Body of pancreas (tissue), 4 donors: ENCODE results near the gene TIMM10. TPM values are rescaled to one million over a fixed set of nuclear protein-coding genes. Genes with fewer than 3 reads are reported as not detected.

Experiments used
- ATAC-seq: fragments of 150-250 bp; one replicate; pipeline ENCODE4 v1.9.1; 2016
- DNase-seq, 4 donors: peaks; one replicate each; pipeline ENCODE4 v3.0.0-alpha.2; 2019
- H3K27ac ChIP-seq, 4 donors: fragments of 200-600 bp; sonication (generic); 1 replicate in 3 of 4; 2 replicates in 1 of 4; pipeline versions ENCODE4 v1.5.1 to v1.6.1; 2016 to 2019; ENCODE audit warnings: mild to moderate bottlenecking in 1 of 4, mixed read lengths in 1 of 4, moderate library complexity in 1 of 4
- H3K27me3 ChIP-seq, 2 donors: fragments of 200-600 bp; sonication (generic); one replicate each; pipeline ENCODE4 v1.6.0; 2016; ENCODE audit warnings: mild to moderate bottlenecking in 1 of 2
- H3K36me3 ChIP-seq, 2 donors: fragments of 200-600 bp; sonication (generic); replicated peaks in 1 of 2; 2 replicates each; pipeline ENCODE4 v1.5.1; 2016; ENCODE audit warnings: low read depth in 2 of 2; ENCODE audit not compliant: insufficient read depth in 1 of 2
- H3K4me1 ChIP-seq: fragments of 200-600 bp; sonication (generic); one replicate; pipeline ENCODE4 v1.6.0; 2016
- H3K4me3 ChIP-seq, 2 donors: fragments of 200-600 bp; sonication (generic); 1 replicate in 1 of 2; 2 replicates in 1 of 2; pipeline ENCODE4 v1.5.1; 2016 to 2019
- H3K9me3 ChIP-seq, 3 donors: fragments of 200-600 bp; sonication (generic); 1 replicate in 2 of 3; 2 replicates in 1 of 3; pipeline ENCODE4 v1.5.1; 2016
- POLR2A ChIP-seq, 3 donors: fragments of 450-650 bp; IDR thresholded peaks; one replicate each; pipeline ENCODE4 v1.6.1; 2016; ENCODE audit warnings: antibody characterized with exemption in 3 of 3, mild to moderate bottlenecking in 2 of 3
- WGBS, 2 donors: methylation state at CpG; one replicate each; pipeline ENCODE4 v1.1.5; 2017; 5-methylcytosine and 5-hydroxymethylcytosine counted together
- intact Hi-C: fragments of 100-400 bp; cut with DNase I; formaldehyde crosslinking; loops from one replicate; pipeline ENCODE4 v1.15.1; 2023
- total RNA-seq, 2 donors: library from RNA; depleted of rRNA; stranded (reverse); fragments of >200 nt; gene quantifications; one replicate each; pipeline ENCODE4 v1.1.0, GENCODE V29; 2016
- TF ChIP-seq, protein P1 (sequence below), 7 experiments: fragments of 450-650 bp in 4 of 7; fragments of 200-600 bp in 3 of 7; sonication (generic) in 3 of 7; IDR thresholded peaks; one replicate each; pipeline ENCODE4 v1.5.1; 2016 to 2019; ENCODE audit warnings: antibody characterized with exemption in 7 of 7

TIMM10 gene
- total RNA-seq, 2 donors from 2014 or later, result 5.6 to 24.4 TPM

DNA sequence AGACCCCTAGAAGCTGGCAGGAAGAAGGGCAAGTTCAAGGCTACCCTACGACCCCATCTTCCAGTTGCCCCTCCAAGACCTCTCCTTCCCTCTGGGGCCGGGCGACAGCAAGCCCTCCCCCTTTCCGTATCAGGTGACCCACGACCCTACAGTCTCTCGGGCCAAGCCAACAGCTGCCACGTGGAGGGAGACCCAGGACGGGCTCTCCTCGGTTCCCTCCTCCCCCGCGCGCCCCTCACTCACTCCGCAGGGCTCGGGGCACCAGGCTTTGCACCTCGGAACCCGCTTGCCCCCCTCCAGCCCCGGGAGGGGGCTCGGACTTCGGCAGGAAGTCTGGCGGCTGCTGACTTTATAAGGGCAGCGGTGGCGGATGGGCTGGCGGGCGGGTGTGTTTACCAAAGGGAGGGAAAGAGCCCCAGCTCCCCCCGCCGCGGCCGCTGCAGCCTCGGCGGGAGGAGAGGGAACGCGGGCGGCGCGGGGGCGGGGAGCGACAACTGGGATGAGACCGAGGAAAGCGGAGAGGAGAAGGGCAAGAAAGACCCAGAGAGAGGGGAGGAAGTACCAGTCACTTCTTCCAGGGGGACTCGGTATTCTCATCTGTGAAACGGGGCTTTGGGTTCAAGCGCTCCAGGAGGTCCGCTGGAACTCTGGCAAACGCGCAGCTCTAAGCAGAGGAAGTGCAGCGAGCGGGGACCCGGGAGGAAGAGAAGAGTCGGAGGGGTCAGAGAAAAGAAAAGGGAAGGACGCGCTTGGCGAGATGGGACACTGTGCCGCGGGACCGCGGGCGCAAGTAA is 15.8 kb downstream of the TIMM10 start:
- intact Hi-C loops, result no loop called here
- Histone ChIP-seq H3K36me3 (no peaks in the 10 kb centered on the region), H3K4me3 (peak overlapping the region; percentile 90 to 92), H3K4me1 (peaks cover 28% of the 10 kb centered on the region), H3K9me3 (no peaks in the 10 kb centered on the region), H3K27me3 (no peaks in the 10 kb centered on the region), H3K27ac (peak overlapping the region; percentile 78 to 95 (median 92))
- DNase-seq (peak; percentile 83 to 88 (median 84)), ATAC-seq (peak; percentile 82)
- 0 to 1% methylated on average over 37 to 57 of the region's 57 CpGs for WGBS, 2 donors
- TF ChIP-seq POLR2A (IDR thresholded peaks at IDR 0.05), result peak; percentile 58 to 83 (median 76)
- TF ChIP-seq, protein P1, sequence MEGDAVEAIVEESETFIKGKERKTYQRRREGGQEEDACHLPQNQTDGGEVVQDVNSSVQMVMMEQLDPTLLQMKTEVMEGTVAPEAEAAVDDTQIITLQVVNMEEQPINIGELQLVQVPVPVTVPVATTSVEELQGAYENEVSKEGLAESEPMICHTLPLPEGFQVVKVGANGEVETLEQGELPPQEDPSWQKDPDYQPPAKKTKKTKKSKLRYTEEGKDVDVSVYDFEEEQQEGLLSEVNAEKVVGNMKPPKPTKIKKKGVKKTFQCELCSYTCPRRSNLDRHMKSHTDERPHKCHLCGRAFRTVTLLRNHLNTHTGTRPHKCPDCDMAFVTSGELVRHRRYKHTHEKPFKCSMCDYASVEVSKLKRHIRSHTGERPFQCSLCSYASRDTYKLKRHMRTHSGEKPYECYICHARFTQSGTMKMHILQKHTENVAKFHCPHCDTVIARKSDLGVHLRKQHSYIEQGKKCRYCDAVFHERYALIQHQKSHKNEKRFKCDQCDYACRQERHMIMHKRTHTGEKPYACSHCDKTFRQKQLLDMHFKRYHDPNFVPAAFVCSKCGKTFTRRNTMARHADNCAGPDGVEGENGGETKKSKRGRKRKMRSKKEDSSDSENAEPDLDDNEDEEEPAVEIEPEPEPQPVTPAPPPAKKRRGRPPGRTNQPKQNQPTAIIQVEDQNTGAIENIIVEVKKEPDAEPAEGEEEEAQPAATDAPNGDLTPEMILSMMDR (IDR thresholded peaks at IDR 0.05), result no peak

DNA sequence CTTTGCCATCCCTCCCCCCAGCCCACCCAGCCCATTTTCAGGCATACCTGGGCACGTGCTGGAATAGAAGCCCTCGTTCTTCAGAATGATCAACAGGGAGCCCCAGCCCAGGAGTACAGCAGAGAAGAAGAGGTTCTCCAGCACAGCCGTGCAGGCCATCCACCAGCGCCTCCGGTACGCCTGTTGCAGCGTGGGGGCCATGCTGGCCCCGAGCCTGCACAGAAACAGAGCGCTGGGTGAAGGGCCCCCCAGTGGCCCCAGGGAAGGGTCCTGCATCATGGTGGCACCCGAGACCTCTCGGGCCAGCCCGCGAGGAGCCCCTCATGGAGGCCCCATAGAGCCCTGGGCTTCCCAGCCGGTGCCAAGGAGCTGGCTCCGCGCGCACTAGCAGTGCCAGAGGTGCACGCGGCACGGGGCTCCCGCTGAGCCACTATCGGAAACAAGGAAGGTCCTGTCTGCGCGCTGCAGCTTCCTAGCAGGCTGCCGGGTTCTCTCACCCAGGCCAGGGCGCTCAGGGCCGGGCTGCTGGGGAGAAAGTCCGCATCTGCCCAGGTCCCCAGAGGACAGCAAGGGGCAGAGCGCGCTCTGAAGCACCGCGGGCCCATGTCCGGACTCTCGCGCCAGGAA is 16.5 kb downstream of the TIMM10 start:
- intact Hi-C loops, result no loop called here
- no peaks in the 10 kb centered on the region for H3K27me3 ChIP-seq
- ATAC-seq, result peak; percentile 69
- H3K36me3 ChIP-seq, result no peaks in the 10 kb centered on the region
- DNase-seq, result peak; percentile 70 to 77 (median 73)
- TF ChIP-seq, protein P1 (IDR thresholded peaks at IDR 0.05), result peak in 1 of 7 experiments; percentile 10
- TF ChIP-seq POLR2A (IDR thresholded peaks at IDR 0.05), result peak in 1 of 3 donors; percentile 61
- peak overlapping the region; percentile 78 to 95 (median 92) for H3K27ac ChIP-seq
- no peaks in the 10 kb centered on the region for H3K9me3 ChIP-seq
- H3K4me3 ChIP-seq, result peak overlapping the region; percentile 90 to 92
- 0 to 3% methylated on average over 8 to 29 of the region's 35 CpGs for WGBS, 2 donors
- H3K4me1 ChIP-seq, result peaks cover 34% of the 10 kb centered on the region

DNA sequence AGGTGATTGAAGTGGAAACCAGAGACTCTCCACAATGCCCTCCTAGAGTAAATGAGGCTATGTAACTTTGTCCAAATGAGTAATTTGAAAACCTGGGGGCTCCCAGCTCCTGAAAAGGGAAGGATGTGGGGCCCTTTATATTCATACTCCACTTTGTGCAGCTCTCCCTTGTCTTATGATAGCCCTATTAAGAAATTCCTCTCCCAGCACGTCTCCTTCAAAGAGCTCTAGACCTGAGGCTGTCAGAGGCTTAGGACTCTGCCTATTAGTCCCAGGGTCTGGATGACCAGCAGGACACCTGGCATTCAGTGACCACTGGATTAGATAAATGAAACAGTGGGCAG is 17.1 kb downstream of the TIMM10 start:
- H3K4me1 ChIP-seq, result peaks cover 40% of the 10 kb centered on the region
- TF ChIP-seq POLR2A (IDR thresholded peaks at IDR 0.05), result no peak
- TF ChIP-seq, protein P1 (IDR thresholded peaks at IDR 0.05), result no peak
- no peaks in the 10 kb centered on the region for H3K27me3 ChIP-seq
- peak overlapping the region; percentile 78 to 95 (median 92) for H3K27ac ChIP-seq
- H3K36me3 ChIP-seq, result no peaks in the 10 kb centered on the region
- intact Hi-C loops, result no loop called here
- peak overlapping the region; percentile 90 to 92 for H3K4me3 ChIP-seq
- ATAC-seq (no peak), DNase-seq (no peak)
- H3K9me3 ChIP-seq, result no peaks in the 10 kb centered on the region
- WGBS, 2 donors, result 13 to 22% methylated on average over 1 of the region's 1 CpG

DNA sequence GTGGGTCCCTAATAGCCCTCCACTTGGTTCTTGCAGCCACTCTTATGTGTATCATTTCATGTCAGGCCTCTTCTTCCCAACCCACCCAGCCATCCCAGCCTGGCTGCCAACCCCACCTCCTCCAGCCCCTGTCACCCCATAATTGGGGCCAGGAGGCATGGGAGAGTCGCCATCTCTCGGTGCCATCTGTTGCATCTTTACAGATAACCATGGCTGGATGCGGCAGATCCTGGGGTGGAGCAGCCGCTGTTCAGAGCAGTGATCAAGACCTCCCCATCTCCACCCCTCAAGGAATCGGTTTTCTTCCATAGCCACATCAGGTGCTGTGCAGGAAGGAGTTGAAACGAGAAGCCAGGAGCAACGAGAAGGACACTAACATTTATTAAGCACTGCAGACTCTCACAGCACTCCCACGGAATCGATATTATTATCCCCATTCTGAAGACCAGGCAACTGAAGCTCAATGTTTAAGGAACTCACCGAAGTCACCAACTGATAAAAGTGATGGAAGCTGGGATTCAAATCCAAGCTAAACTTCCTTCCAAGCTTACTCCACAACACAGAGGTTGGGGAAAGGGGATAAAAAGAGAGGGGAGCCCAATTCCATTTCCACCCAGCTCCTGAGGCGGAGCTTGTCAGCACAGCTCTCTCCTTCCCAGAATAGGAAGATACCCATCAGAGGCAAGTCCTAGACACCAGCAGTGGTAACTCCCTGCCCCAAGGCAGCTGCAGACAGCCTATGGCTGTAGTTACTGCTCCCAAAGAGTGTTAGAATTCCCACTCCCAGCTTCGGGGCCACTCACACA is 17.7 kb downstream of the TIMM10 start:
- DNase-seq, result no peak
- intact Hi-C loops, result no loop called here
- WGBS, 2 donors, result 35 to 53% methylated on average over 12 of the region's 12 CpGs
- ATAC-seq, result no peak
- Histone ChIP-seq H3K36me3 (no peaks in the 10 kb centered on the region), H3K4me1 (peaks cover 46% of the 10 kb centered on the region), H3K9me3 (no peaks in the 10 kb centered on the region), H3K4me3 (peak overlapping the region in 1 of 2 donors; percentile 90), H3K27me3 (no peaks in the 10 kb centered on the region), H3K27ac (peak overlapping the region in 3 of 4 donors; percentile 78 to 95 (median 95))
- TF ChIP-seq, protein P1 (IDR thresholded peaks at IDR 0.05), result no peak
- no peak for TF ChIP-seq POLR2A (IDR thresholded peaks at IDR 0.05)
